HG02885 (cell line): ENCODE data around the gene WDR62.
A peak's percentile ranks its signal among the peaks of the same experiment; 100 is the strongest.

Experiments
- ATAC-seq: cut with Tn5 transposase; IDR thresholded peaks from one replicate; pipeline ENCODE4 v1.9.1; 2021; ENCODE audit warnings: mild to moderate bottlenecking; ENCODE audit not compliant: unreplicated experiment, poor library complexity

WDR62 gene

DNA sequence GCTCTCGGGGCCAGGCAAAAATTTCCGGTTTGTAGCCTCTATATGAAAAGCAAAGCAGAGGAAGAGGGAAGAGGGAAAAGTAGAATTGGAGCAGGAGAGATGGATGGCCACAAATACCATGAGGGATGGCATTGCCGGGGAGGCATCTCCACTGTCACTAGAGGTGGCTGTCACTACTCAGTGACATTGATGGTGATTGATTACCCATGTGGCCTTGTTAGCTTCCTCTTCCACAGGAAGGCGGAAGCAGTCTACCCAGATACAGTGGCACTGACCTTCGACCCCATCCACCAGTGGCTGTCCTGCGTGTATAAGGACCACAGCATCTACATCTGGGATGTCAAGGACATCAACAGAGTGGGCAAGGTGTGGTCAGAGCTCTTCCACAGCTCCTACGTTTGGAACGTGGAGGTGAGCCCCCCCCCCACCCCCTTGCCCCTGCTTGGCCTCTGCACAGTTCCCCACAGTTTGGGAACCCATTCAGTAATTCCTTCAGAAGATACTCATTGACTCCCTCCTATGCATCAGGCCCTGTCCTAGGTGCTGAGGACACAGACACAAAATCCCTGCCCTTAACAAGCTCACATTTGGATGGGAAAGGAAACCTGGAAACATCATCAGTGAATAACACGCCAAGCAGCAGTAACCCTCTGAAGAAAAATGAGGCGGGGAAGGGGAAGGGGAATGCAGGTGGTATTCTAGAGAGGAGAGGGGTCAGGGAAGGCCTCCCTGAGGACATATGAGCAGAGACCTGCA lies 18.6 kb downstream of the WDR62 start:
- ATAC-seq = no peak

GRCh38 chr19:36079389-36079945 lies 24.8 kb downstream of the WDR62 start:
- no peak for ATAC-seq

GRCh38 chr19:36081385-36081784 lies 26.7 kb downstream of the WDR62 start:
- no peak for ATAC-seq

DNA sequence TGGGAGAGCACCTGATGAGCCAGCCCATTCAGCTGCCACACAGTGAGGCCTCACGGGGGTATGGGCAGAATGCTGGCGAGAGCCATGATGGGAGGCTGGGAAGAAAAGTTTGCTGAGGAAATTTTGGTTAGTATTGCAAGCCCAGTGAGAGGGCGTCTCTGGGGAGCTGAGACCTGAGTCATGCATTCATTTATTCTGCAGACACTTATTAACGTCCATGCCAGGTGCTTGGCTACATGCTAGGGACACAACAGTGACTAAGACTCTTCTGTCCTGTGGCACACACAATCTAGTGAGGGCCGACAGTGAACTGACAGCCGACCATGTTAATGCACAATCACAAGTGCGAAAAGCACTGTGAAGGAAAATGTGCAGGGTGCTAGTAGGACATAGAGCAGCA lies 27.2 kb downstream of the WDR62 start:
- ATAC-seq = no peak

DNA sequence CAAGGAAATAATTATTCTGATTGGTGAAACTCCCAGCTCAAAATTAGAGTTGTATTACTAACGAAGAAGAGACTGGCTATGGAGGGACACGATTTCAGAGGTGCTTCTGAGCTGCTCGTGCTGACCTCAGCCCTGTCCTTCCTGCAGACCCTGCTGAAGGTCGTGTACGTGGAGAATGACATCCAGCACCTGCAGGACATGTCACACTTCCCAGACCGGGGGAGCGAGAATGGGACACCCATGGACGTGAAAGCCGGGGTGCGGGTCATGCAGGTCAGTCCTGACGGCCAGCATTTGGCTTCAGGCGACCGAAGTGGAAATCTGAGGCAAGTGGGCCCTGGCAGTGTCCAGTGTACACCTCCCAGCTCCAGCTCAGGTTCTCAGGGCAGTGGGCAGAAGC lies 28.2 kb downstream of the WDR62 start:
- no peak for ATAC-seq

DNA sequence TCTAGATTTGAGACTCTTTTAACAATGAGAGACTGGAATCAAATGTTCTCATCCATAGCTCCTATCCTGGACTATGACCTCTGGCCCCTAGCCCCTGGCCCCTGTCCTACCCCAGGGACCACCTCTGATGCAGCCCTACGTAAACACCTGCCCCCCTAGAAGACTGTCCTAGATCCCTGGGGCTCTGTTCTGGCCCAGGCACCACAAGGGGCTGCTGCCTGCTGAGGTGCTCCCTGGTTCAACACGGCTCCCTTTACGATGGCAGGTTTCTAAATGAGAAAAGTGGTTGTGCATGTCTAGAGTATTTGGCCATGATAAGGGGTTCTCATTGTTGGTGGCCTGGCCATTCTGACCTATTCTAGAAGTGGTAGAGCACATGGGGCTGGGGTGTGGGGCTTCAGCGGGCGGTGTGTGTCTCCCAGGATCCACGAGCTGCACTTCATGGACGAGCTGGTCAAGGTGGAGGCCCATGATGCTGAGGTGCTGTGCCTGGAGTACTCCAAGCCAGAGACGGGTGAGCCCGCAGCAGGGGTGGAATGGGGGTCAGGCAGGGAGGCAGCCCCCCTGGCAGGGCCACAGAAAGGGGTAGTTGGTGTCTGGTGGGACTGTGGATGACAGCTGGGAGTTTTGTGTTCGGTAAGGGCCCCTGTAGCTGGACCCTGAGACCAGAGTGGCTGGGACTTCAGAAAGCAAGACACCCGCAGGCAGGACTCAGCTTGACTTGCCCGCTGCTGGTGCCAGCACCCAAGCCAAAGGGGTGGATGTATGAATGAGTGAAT lies 29.7 kb downstream of the WDR62 start:
- no peak for ATAC-seq

DNA sequence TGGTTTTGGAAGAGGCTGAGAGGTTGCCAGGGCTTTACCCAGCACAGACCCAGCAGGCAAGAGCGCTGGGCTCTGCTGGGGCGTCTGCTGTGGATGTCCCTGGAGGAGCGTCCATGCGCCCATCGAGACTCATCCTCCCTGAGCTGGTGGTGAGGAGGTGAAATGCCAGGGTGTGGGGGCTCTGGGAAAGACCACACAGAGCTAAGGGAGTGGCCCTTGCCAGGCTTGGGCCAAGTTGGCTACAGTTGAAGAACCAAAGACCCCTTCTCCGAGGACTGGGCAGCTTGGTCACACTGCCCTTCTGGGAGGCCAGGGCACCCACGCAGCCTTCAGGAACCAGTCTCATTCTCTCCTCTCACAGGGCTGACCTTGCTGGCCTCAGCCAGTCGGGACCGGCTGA lies 31.6 kb downstream of the WDR62 start:
- ATAC-seq = no peak

- no peak for ATAC-seq
Observed at GRCh38 chr19:36089847-36090246, 35.1 kb downstream of the WDR62 start.

DNA sequence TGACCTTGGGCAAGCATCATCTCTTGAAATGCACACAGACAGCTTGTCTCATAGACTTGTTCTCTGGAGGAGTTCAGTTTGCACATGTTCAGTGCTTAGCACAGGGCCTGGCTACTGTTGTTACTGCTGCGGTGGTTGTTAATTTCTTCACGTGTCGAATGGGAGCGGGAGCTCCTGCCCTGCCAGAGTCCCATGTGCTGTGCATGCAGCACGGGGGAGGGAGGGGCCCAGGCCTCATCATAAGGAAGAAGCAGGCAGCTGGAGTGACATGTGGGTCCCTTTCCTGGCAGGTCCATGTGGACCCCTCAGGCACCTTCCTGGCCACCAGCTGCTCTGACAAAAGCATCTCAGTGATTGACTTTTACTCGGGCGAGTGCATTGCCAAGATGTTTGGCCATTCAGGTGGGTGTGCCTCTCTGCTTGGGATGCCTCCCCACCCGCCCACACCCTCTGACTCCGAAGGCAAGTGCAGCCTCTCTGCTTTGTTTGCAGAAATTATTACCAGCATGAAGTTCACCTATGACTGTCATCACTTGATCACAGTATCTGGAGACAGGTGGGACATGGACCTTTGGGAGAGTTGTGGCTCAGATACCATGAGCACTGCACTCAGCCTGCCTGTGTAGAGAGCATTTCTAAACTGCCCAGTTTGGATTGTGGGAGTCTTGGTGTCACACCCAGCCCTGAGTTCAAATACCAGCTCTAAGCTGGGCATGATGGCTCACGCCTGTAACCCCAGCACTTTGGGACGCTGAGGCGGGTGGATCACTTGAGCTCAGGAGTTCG lies 36.4 kb downstream of the WDR62 start:
- ATAC-seq = no peak

DNA sequence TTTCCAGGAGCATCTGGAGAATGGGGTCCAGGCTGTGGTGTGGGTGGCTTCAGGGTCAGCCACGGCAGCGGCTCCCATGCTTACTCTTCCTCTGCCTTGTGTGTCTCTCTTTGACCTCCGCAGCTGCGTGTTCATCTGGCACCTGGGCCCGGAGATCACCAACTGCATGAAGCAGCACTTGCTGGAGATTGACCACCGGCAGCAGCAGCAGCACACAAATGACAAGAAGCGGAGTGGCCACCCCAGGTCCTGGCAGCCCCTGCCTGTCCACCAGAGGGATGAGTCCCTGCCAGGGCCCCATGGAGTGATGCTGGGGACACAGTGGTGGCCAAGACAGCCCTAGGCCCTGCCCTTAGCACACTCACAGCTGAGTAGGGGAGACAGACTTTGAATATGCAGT lies 37.9 kb downstream of the WDR62 start:
- no peak for ATAC-seq

DNA sequence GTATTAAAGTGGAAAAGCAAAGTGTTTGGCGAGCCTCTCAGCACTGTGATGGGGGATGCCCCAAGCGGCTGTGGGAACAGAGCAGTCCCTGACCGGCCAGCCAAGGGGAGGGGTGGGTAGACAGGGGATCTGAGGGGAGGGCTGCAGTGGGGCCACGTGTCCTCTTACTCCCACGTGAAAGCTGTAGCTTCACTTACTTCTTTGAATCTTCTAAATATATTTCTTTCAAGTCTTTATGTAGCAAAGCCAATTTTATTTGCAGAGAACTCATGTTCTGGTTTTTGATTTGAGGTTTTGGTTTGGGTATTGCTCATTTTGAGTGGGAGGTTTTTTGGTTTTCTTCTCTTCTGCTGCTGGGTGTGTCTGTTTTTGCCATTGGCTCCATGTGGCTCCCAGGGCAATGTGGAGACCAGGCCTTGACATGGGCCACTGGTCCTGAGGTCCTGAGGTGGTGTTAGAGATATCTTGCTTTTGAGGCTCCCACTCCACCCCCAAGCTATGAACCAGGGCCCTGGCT lies 38.5 kb downstream of the WDR62 start:
- ATAC-seq = peak; percentile 54

GRCh38 chr19:36093687-36094086 lies 39.0 kb downstream of the WDR62 start:
- ATAC-seq = no peak

- ATAC-seq = no peak
Observed at GRCh38 chr19:36097036-36097435, 42.3 kb downstream of the WDR62 start.

DNA sequence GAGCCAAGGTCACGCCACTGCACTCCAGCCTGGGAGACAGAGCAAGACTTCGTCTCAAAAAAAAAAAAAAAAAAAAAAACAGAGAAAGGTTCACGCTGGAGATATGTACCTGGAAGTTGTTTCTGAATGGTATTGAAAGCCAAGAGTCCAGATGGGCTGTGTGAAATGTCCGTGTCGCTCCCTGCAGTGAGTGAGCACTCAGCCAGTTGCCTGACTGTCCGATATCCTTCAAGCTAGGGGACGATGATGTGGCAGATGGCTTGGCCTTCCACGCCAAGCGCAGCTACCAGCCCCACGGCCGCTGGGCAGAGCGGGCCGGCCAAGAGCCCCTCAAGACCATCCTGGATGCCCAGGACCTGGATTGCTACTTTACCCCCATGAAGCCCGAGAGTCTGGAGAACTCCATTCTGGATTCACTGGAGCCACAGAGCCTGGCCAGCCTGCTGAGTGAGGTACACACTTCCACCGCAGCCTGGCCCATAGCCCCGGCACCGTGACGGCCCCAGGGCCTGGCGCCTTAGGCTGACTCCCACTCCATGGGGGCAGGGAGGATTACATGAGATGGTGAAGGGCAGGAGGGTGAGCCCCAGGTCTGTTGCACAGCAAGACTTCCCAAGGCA lies 44.6 kb downstream of the WDR62 start:
- no peak for ATAC-seq

GRCh38 chr19:36100476-36100875 lies 45.8 kb downstream of the WDR62 start:
- no peak for ATAC-seq

GRCh38 chr19:36101550-36102327 lies 47.0 kb downstream of the WDR62 start:
- ATAC-seq = no peak

DNA sequence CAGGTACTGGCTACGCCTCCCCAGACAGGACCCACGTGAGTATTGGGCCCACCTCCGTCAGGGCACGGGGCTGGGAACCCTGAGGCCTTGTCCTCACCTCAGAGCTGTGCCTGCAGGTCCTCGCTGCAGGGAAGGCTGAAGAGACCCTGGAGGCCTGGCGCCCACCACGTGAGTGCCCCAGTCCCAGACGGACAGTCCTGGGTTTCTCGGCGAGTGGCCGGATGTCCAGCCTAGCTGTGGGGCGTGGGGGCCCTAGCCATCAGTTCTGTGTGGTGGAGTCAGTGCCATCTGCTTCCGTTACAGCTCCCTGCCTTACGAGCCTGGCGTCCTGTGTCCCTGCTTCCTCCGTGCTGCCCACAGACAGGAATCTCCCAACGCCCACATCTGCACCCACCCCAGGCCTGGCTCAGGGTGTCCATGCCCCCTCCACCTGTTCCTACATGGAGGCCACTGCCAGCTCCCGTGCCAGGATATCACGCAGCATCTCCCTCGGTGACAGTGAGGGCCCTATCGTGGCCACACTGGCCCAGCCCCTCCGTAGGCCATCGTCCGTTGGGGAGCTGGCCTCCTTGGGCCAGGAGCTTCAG lies 48.4 kb downstream of the WDR62 start:
- ATAC-seq = no peak

DNA sequence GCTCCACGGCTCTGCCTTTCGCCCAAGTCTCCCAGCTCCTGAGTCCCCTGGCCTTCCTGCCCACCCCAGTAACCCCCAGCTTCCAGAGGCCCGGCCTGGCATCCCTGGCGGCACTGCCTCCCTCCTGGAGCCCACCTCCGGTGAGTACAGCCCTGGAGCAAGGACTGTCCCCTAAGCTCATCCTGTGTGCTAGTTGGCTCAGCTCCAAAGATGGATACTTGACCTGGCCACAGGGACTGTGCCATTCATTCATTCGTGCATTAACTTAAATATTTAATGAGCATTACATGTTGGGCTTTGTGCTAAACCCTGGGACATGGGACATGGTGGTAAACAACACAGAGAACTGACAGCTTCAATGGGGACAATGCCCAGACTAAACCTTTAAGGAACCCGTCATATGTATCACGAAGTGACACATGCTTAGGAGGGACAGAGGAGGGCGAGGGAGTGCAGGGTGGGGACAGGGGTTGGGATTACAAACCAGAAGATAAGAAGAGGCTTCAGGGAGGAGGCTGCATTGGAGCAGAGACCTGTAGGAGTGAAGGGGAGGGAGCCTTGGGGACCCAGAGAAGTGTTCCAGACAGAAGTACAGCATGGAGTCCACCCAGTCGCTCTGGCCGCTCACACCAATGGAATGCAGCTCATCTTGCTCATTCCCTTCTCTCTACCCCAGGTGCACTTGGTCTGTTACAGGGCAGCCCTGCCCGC lies 49.3 kb downstream of the WDR62 start:
- ATAC-seq = no peak
